ENCODE data around the gene PTBP1.

Gene PTBP1

GRCh38 chr19:804419-805165, 7.3 kb downstream of the PTBP1 start:
- DNase-seq (ENCODE audit: low spot score in 2 of 2): no peak
- Histone ChIP-seq H3K27me3 (ENCODE audit: low read depth) (no peaks in the 10 kb centered on the region), H3K36me3 (replicated peaks) (peaks cover 100% of the 10 kb centered on the region), H3K9me3 (no peaks in the 10 kb centered on the region), H3K4me3 (no peak overlapping the region), H3K4me1 (peaks cover 26% of the 10 kb centered on the region)
- in situ Hi-C loops (cut with MboI; ENCODE audit: low sequenced_read_pairs): no loop called here

- Histone ChIP-seq H3K4me3 (no peak overlapping the region), H3K4me1 (peaks cover 20% of the 10 kb centered on the region), H3K27me3 (ENCODE audit: low read depth) (no peaks in the 10 kb centered on the region), H3K9me3 (no peaks in the 10 kb centered on the region), H3K36me3 (replicated peaks) (peaks cover 100% of the 10 kb centered on the region)
- in situ Hi-C loops (cut with MboI; ENCODE audit: low sequenced_read_pairs): no loop called here
- DNase-seq (ENCODE audit: low spot score in 2 of 2): no peak
These were observed 7.9 kb downstream of the PTBP1 start for GRCh38 chr19:805166-805551.

GRCh38 chr19:805600-806550, 8.6 kb downstream of the PTBP1 start:
- peaks cover 100% of the 10 kb centered on the region for H3K36me3 ChIP-seq (replicated peaks)
- in situ Hi-C loops (cut with MboI; ENCODE audit: low sequenced_read_pairs): no loop called here
- peaks cover 15% of the 10 kb centered on the region for H3K4me1 ChIP-seq
- H3K4me3 ChIP-seq: no peak overlapping the region
- no peaks in the 10 kb centered on the region for H3K9me3 ChIP-seq
- DNase-seq (ENCODE audit: low spot score in 2 of 2): no peak
- no peaks in the 10 kb centered on the region for H3K27me3 ChIP-seq (ENCODE audit: low read depth)

- Histone ChIP-seq H3K4me3 (no peak overlapping the region), H3K9me3 (no peaks in the 10 kb centered on the region), H3K36me3 (replicated peaks) (peaks cover 100% of the 10 kb centered on the region), H3K27me3 (ENCODE audit: low read depth) (no peaks in the 10 kb centered on the region), H3K4me1 (peaks cover 4% of the 10 kb centered on the region)
- no peak for DNase-seq (ENCODE audit: low spot score in 2 of 2)
- in situ Hi-C loops (cut with MboI; ENCODE audit: low sequenced_read_pairs): no loop called here
These were observed 9.7 kb downstream of the PTBP1 start for GRCh38 chr19:806815-807421.

GRCh38 chr19:807627-808422, 10.6 kb downstream of the PTBP1 start:
- Histone ChIP-seq H3K36me3 (replicated peaks) (peaks cover 94% of the 10 kb centered on the region), H3K9me3 (no peaks in the 10 kb centered on the region), H3K4me1 (no peaks in the 10 kb centered on the region), H3K4me3 (no peak overlapping the region), H3K27me3 (ENCODE audit: low read depth) (no peaks in the 10 kb centered on the region)
- in situ Hi-C loops (cut with MboI; ENCODE audit: low sequenced_read_pairs): no loop called here
- DNase-seq (ENCODE audit: low spot score in 2 of 2): no peak

GRCh38 chr19:808423-808775, 11.1 kb downstream of the PTBP1 start:
- H3K9me3 ChIP-seq: no peaks in the 10 kb centered on the region
- no peaks in the 10 kb centered on the region for H3K4me1 ChIP-seq
- DNase-seq (ENCODE audit: low spot score in 2 of 2): no peak
- no peak overlapping the region for H3K4me3 ChIP-seq
- no peaks in the 10 kb centered on the region for H3K27me3 ChIP-seq (ENCODE audit: low read depth)
- peaks cover 88% of the 10 kb centered on the region for H3K36me3 ChIP-seq (replicated peaks)
- in situ Hi-C loops (cut with MboI; ENCODE audit: low sequenced_read_pairs): no loop called here

- no peak for DNase-seq (ENCODE audit: low spot score in 2 of 2)
- H3K27me3 ChIP-seq (ENCODE audit: low read depth): no peaks in the 10 kb centered on the region
- in situ Hi-C loops (cut with MboI; ENCODE audit: low sequenced_read_pairs): no loop called here
- peaks cover 80% of the 10 kb centered on the region for H3K36me3 ChIP-seq (replicated peaks)
- H3K9me3 ChIP-seq: no peaks in the 10 kb centered on the region
- no peaks in the 10 kb centered on the region for H3K4me1 ChIP-seq
- no peak overlapping the region for H3K4me3 ChIP-seq
These were observed 13.0 kb downstream of the PTBP1 start for GRCh38 chr19:810077-810855.

- H3K36me3 ChIP-seq (replicated peaks): peaks cover 76% of the 10 kb centered on the region
- DNase-seq (ENCODE audit: low spot score in 2 of 2): peak in 1 of 2 experiments; percentile 64
These were observed 13.7 kb downstream of the PTBP1 start for GRCh38 chr19:810883-811489.

GRCh38 chr19:811506-812048, 14.3 kb downstream of the PTBP1 start:
- peaks cover 70% of the 10 kb centered on the region for H3K36me3 ChIP-seq (replicated peaks)
- no peaks in the 10 kb centered on the region for H3K9me3 ChIP-seq
- no peak for DNase-seq (ENCODE audit: low spot score in 2 of 2)
- H3K27me3 ChIP-seq (ENCODE audit: low read depth): no peaks in the 10 kb centered on the region
- H3K4me3 ChIP-seq: no peak overlapping the region
- in situ Hi-C loops (cut with MboI; ENCODE audit: low sequenced_read_pairs): no loop called here
- H3K4me1 ChIP-seq: no peaks in the 10 kb centered on the region

More at GRCh38 chr19:810883-811489, 13.7 kb downstream of the PTBP1 start:
- Histone ChIP-seq H3K9me3 (no peaks in the 10 kb centered on the region), H3K4me1 (no peaks in the 10 kb centered on the region), H3K27me3 (ENCODE audit: low read depth) (no peaks in the 10 kb centered on the region), H3K4me3 (no peak overlapping the region)
- in situ Hi-C loops (cut with MboI; ENCODE audit: low sequenced_read_pairs): no loop called here

- DNase-seq (ENCODE audit: low spot score in 2 of 2): no peak
- no peak overlapping the region for H3K4me3 ChIP-seq
- peaks cover 64% of the 10 kb centered on the region for H3K36me3 ChIP-seq (replicated peaks)
These were observed 14.9 kb downstream of the PTBP1 start for GRCh38 chr19:812049-812746.

GRCh38 chr19:812747-813218, 15.5 kb downstream of the PTBP1 start:
- no peak for DNase-seq (ENCODE audit: low spot score in 2 of 2)
- H3K36me3 ChIP-seq (replicated peaks): peaks cover 58% of the 10 kb centered on the region
- no peaks in the 10 kb centered on the region for H3K9me3 ChIP-seq
- no peak overlapping the region for H3K4me3 ChIP-seq
- no peaks in the 10 kb centered on the region for H3K4me1 ChIP-seq
- no peaks in the 10 kb centered on the region for H3K27me3 ChIP-seq (ENCODE audit: low read depth)
- in situ Hi-C loops (cut with MboI; ENCODE audit: low sequenced_read_pairs): no loop called here

More at GRCh38 chr19:812049-812746, 14.9 kb downstream of the PTBP1 start:
- Histone ChIP-seq H3K9me3 (no peaks in the 10 kb centered on the region), H3K27me3 (ENCODE audit: low read depth) (no peaks in the 10 kb centered on the region), H3K4me1 (no peaks in the 10 kb centered on the region)
- in situ Hi-C loops (cut with MboI; ENCODE audit: low sequenced_read_pairs): no loop called here

Data from HAP-1 (cell line).